ENCODE data around the gene ZFTA. TPM values are rescaled to one million over a fixed set of nuclear protein-coding genes. Genes with fewer than 3 reads are reported as not detected.

The ZFTA gene
- total and polyA plus RNA-seq, 4 donors: 1.7 to 12.1 (median 6.8) TPM

GRCh38 chr11:63720611-63721010 lies 48.0 kb downstream of the ZFTA start:
- no peak for DNase-seq (ENCODE audit: low spot score)
- TF ChIP-seq REST (IDR thresholded peaks at IDR 0.05) (no peak), HNF4G (IDR thresholded peaks at IDR 0.05) (no peak), MAX (IDR thresholded peaks at IDR 0.05) (no peak), FOXA1 (IDR thresholded peaks at IDR 0.05) (no peak), SP1 (IDR thresholded peaks at IDR 0.05) (no peak), EGR1 (IDR thresholded peaks at IDR 0.05; ENCODE audit: low read depth in 2 of 2) (no peak), HNF4A (conservative IDR thresholded peaks at IDR 0.05) (no peak), YY1 (IDR thresholded peaks at IDR 0.05) (no peak), TAF1 (conservative IDR thresholded peaks at IDR 0.05) (no peak), FOXA2 (IDR thresholded peaks at IDR 0.05) (no peak), RAD21 (IDR thresholded peaks at IDR 0.05) (no peak), GABPA (IDR thresholded peaks at IDR 0.05 in 1 of 2, conservative IDR thresholded peaks at IDR 0.05 in 1 of 2) (no peak), JUND (IDR thresholded peaks at IDR 0.05) (no peak), NR2F2 (IDR thresholded peaks at IDR 0.05) (no peak), RXRA (IDR thresholded peaks at IDR 0.05) (no peak)
- TF ChIP-seq, protein P1, sequence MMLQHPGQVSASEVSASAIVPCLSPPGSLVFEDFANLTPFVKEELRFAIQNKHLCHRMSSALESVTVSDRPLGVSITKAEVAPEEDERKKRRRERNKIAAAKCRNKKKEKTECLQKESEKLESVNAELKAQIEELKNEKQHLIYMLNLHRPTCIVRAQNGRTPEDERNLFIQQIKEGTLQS (IDR thresholded peaks at IDR 0.05): no peak
- TF ChIP-seq, protein P2, sequence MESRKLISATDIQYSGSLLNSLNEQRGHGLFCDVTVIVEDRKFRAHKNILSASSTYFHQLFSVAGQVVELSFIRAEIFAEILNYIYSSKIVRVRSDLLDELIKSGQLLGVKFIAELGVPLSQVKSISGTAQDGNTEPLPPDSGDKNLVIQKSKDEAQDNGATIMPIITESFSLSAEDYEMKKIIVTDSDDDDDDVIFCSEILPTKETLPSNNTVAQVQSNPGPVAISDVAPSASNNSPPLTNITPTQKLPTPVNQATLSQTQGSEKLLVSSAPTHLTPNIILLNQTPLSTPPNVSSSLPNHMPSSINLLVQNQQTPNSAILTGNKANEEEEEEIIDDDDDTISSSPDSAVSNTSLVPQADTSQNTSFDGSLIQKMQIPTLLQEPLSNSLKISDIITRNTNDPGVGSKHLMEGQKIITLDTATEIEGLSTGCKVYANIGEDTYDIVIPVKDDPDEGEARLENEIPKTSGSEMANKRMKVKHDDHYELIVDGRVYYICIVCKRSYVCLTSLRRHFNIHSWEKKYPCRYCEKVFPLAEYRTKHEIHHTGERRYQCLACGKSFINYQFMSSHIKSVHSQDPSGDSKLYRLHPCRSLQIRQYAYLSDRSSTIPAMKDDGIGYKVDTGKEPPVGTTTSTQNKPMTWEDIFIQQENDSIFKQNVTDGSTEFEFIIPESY (IDR thresholded peaks at IDR 0.05): no peak

DNA sequence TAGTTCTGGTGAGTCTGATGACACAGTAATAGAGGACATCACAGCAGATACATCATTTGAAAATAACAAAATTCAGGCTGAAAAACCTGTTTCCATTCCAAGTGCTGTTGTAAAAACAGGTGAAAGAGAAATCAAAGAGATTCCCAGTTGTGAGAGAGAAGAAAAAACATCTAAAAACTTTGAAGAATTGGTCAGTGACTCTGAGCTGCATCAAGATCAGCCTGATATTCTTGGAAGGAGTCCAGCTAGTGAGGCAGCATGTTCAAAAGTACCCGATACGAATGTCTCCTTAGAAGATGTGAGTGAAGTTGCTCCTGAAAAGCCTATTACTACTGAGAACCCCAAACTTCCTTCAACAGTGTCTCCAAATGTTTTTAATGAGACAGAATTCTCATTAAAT lies 48.6 kb downstream of the ZFTA start:
- no peaks in the 10 kb centered on the region for H3K9me3 ChIP-seq (ENCODE audit: control insufficient read depth in 4 of 4, low read length in 3 of 4)
- H3K4me3 ChIP-seq (ENCODE audit: low read depth in 1 of 3, low read length in 3 of 3): no peak overlapping the region
- H3K4me1 ChIP-seq (ENCODE audit: control insufficient read depth in 4 of 4, insufficient read depth in 4 of 4, low read length in 3 of 4): peaks cover 0 to 1% (median 0%) of the 10 kb centered on the region in 4 donors
- H3K9ac ChIP-seq (ENCODE audit: low read depth in 1 of 2, low read length in 2 of 2): no peak overlapping the region
- no peak overlapping the region for H3K27ac ChIP-seq (ENCODE audit: low read depth in 1 of 2, low read length in 2 of 2)
- no peaks in the 10 kb centered on the region for H3K27me3 ChIP-seq (ENCODE audit: control insufficient read depth in 4 of 4, insufficient read depth in 4 of 4, low read length in 3 of 4)
- DNase-seq (ENCODE audit: low spot score): no peak
- WGBS: 88% methylated on average over 2 of the region's 2 CpGs
- H3K36me3 ChIP-seq (ENCODE audit: control insufficient read depth in 4 of 4, insufficient read depth in 3 of 4, low read depth in 1 of 4, low read length in 3 of 4): peaks cover 0 to 3% (median 0%) of the 10 kb centered on the region in 4 donors
- TF ChIP-seq, protein P2 (IDR thresholded peaks at IDR 0.05): no peak
- TF ChIP-seq FOXA1 (IDR thresholded peaks at IDR 0.05): no peak
- no peak for TF ChIP-seq JUND (IDR thresholded peaks at IDR 0.05)
- TF ChIP-seq REST (IDR thresholded peaks at IDR 0.05): no peak
- no peak for TF ChIP-seq TAF1 (conservative IDR thresholded peaks at IDR 0.05)
- TF ChIP-seq EGR1 (IDR thresholded peaks at IDR 0.05; ENCODE audit: low read depth in 2 of 2): no peak
- TF ChIP-seq SP1 (IDR thresholded peaks at IDR 0.05): no peak
- no peak for TF ChIP-seq RAD21 (IDR thresholded peaks at IDR 0.05)
- TF ChIP-seq, protein P1 (IDR thresholded peaks at IDR 0.05): no peak
- TF ChIP-seq HNF4A (conservative IDR thresholded peaks at IDR 0.05): no peak
- TF ChIP-seq NR2F2 (IDR thresholded peaks at IDR 0.05): no peak
- no peak for TF ChIP-seq MAX (IDR thresholded peaks at IDR 0.05)

More at GRCh38 chr11:63720611-63721010, 48.0 kb downstream of the ZFTA start:
- H3K4me1 ChIP-seq (ENCODE audit: control insufficient read depth in 4 of 4, insufficient read depth in 4 of 4, low read length in 3 of 4): peaks cover 0 to 1% (median 0%) of the 10 kb centered on the region in 4 donors
- H3K9ac ChIP-seq (ENCODE audit: low read depth in 1 of 2, low read length in 2 of 2): no peak overlapping the region
- no peak overlapping the region for H3K27ac ChIP-seq (ENCODE audit: low read depth in 1 of 2, low read length in 2 of 2)
- WGBS: 96% methylated on average over 3 of the region's 3 CpGs
- H3K9me3 ChIP-seq (ENCODE audit: control insufficient read depth in 4 of 4, low read length in 3 of 4): no peaks in the 10 kb centered on the region
- H3K36me3 ChIP-seq (ENCODE audit: control insufficient read depth in 4 of 4, insufficient read depth in 3 of 4, low read depth in 1 of 4, low read length in 3 of 4): peaks cover 0 to 3% (median 0%) of the 10 kb centered on the region in 4 donors
- no peak overlapping the region for H3K4me3 ChIP-seq (ENCODE audit: low read depth in 1 of 3, low read length in 3 of 3)
- no peaks in the 10 kb centered on the region for H3K27me3 ChIP-seq (ENCODE audit: control insufficient read depth in 4 of 4, insufficient read depth in 4 of 4, low read length in 3 of 4)
